PC-9 (cell line): ENCODE measurements around the gene CPSF4L.

Source experiments
- CTCF ChIP-seq: fragments of 200-600 bp; sonication (generic); conservative IDR thresholded peaks from 2 replicates; pipeline ENCODE4 v1.6.1; 2017; ENCODE audit warnings: mixed run types, antibody characterized with exemption, mild to moderate bottlenecking, moderate library complexity
- EZH2 ChIP-seq: fragments of 200-600 bp; sonication (generic); IDR thresholded peaks from 2 replicates; pipeline ENCODE4 v1.8.0; 2017; ENCODE audit warnings: antibody characterized with exemption, low read depth

GRCh38 chr17:73201215-73202069 is 60.2 kb downstream of the CPSF4L start:
- TF ChIP-seq CTCF (no peak), EZH2 (no peak)
